ENCODE measurements around the gene MAGEB5. TPM values are rescaled to one million over a fixed set of nuclear protein-coding genes. Genes with fewer than 3 reads are reported as not detected.
"Not testable (repeated sequence)": the region's sequence is repeated elsewhere in the genome, so short reads cannot be mapped to it uniquely, and the experiment has no call there.

The MAGEB5 gene
- polyA plus RNA-seq, 1 donor from 2014 or later: not detected

- H3K27me3 ChIP-seq (ENCODE audit: insufficient read depth, low read depth, low read length): no peaks in the 10 kb centered on the region
- no peak overlapping the region for H3K27ac ChIP-seq (ENCODE audit: low read length)
- TF ChIP-seq, protein P1, sequence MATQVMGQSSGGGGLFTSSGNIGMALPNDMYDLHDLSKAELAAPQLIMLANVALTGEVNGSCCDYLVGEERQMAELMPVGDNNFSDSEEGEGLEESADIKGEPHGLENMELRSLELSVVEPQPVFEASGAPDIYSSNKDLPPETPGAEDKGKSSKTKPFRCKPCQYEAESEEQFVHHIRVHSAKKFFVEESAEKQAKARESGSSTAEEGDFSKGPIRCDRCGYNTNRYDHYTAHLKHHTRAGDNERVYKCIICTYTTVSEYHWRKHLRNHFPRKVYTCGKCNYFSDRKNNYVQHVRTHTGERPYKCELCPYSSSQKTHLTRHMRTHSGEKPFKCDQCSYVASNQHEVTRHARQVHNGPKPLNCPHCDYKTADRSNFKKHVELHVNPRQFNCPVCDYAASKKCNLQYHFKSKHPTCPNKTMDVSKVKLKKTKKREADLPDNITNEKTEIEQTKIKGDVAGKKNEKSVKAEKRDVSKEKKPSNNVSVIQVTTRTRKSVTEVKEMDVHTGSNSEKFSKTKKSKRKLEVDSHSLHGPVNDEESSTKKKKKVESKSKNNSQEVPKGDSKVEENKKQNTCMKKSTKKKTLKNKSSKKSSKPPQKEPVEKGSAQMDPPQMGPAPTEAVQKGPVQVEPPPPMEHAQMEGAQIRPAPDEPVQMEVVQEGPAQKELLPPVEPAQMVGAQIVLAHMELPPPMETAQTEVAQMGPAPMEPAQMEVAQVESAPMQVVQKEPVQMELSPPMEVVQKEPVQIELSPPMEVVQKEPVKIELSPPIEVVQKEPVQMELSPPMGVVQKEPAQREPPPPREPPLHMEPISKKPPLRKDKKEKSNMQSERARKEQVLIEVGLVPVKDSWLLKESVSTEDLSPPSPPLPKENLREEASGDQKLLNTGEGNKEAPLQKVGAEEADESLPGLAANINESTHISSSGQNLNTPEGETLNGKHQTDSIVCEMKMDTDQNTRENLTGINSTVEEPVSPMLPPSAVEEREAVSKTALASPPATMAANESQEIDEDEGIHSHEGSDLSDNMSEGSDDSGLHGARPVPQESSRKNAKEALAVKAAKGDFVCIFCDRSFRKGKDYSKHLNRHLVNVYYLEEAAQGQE (IDR thresholded peaks at IDR 0.05; ENCODE audit: borderline replicate concordance): no peak
- no peak overlapping the region for H2AFZ ChIP-seq (ENCODE audit: low read depth, low read length)
- H3K9me3 ChIP-seq (ENCODE audit: low read length): no peaks in the 10 kb centered on the region
- no peak overlapping the region for H3K4me2 ChIP-seq (ENCODE audit: low read length)
- H3K36me3 ChIP-seq (ENCODE audit: insufficient read depth, low read length): no peaks in the 10 kb centered on the region
- no peaks in the 10 kb centered on the region for H3F3A ChIP-seq (ENCODE audit: insufficient read depth, low read length, poor library complexity, severe bottlenecking)
- no peaks in the 10 kb centered on the region for H4K20me1 ChIP-seq (ENCODE audit: insufficient read depth)
- no peak overlapping the region for H3K4me3 ChIP-seq (ENCODE audit: low read length)
- H3K9ac ChIP-seq (ENCODE audit: low read length): no peak overlapping the region
- no peaks in the 10 kb centered on the region for H3K9me2 ChIP-seq (ENCODE audit: insufficient read depth, low read length)
- H3K79me2 ChIP-seq (replicated peaks; ENCODE audit: insufficient read depth, low read length): no peaks in the 10 kb centered on the region
These were observed 12.4 kb upstream of the MAGEB5 start for GRCh38 chrX:26203561-26203960.

DNA sequence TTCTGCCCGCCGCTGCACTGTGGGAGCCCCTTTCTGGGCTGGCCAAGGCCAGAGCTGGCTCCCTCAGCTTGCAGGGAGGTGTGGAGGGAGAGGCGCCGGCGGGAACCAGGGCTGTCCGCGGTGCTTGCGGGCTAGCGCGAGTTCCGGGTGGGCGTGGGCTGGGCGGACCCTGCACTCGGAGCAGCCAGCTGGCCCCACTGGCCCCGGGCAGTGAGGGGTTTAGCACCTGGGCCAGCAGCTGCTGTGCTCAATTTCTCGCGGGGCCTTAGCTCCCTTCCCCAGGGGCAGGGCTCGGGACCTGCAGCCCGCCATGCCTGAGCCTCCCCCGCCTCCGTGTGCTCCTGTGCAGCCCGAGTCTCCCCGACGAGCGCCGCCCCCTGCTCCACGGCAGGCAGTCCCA, 11.3 kb upstream of the MAGEB5 start:
- not testable (repeated sequence) for H4K20me1 ChIP-seq (ENCODE audit: insufficient read depth)

GRCh38 chrX:26208012-26208411, 8.0 kb upstream of the MAGEB5 start:
- H3K9ac ChIP-seq (ENCODE audit: low read length): no peak overlapping the region
- no peaks in the 10 kb centered on the region for H3K79me2 ChIP-seq (replicated peaks; ENCODE audit: insufficient read depth, low read length)
- no peak overlapping the region for H3K4me2 ChIP-seq (ENCODE audit: low read length)
- no peaks in the 10 kb centered on the region for H3F3A ChIP-seq (ENCODE audit: insufficient read depth, low read length, poor library complexity, severe bottlenecking)
- no peaks in the 10 kb centered on the region for H4K20me1 ChIP-seq (ENCODE audit: insufficient read depth)
- H2AFZ ChIP-seq (ENCODE audit: low read depth, low read length): no peak overlapping the region
- H3K9me2 ChIP-seq (ENCODE audit: insufficient read depth, low read length): no peaks in the 10 kb centered on the region
- H3K4me3 ChIP-seq (ENCODE audit: low read length): no peak overlapping the region
- no peaks in the 10 kb centered on the region for H3K27me3 ChIP-seq (ENCODE audit: insufficient read depth, low read depth, low read length)
- no peak overlapping the region for H3K27ac ChIP-seq (ENCODE audit: low read length)
- no peaks in the 10 kb centered on the region for H3K36me3 ChIP-seq (ENCODE audit: insufficient read depth, low read length)
- H3K9me3 ChIP-seq (ENCODE audit: low read length): no peaks in the 10 kb centered on the region
- TF ChIP-seq RAD21 (conservative IDR thresholded peaks at IDR 0.05) (no peak), MXI1 (conservative IDR thresholded peaks at IDR 0.05; ENCODE audit: poor library complexity, severe bottlenecking) (no peak)

More for the DNA sequence above, 11.3 kb upstream of the MAGEB5 start:
- H3F3A ChIP-seq (ENCODE audit: insufficient read depth, low read length, poor library complexity, severe bottlenecking); H3K9ac ChIP-seq (ENCODE audit: low read length); H3K4me3 ChIP-seq (ENCODE audit: low read length); H3K27me3 ChIP-seq (ENCODE audit: insufficient read depth, low read depth, low read length); H3K79me2 ChIP-seq (replicated peaks; ENCODE audit: insufficient read depth, low read length); H3K27ac ChIP-seq (ENCODE audit: low read length); H2AFZ ChIP-seq (ENCODE audit: low read depth, low read length); H3K9me2 ChIP-seq (ENCODE audit: insufficient read depth, low read length); H3K9me3 ChIP-seq (ENCODE audit: low read length); H3K4me2 ChIP-seq (ENCODE audit: low read length); H3K36me3 ChIP-seq (ENCODE audit: insufficient read depth, low read length): not testable (repeated sequence)

DNA sequence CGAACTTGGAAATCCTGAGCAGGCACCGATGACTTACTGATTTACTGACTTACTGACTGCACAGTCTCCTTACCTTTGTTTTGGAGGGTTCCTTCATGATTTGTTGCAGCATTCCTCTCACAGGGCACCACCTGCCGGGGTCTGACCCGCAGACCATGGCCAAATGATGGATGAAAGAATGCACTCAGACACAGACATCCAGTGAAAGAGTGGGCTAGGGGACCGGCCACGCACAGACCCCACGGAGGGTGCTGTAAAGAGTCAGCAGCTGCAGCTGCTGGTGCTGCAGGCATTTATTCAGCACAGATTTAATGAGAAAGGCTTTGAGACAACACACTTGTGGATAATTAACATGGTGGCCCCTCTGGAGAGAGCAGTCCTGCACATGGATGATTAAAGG, 3.4 kb downstream of the MAGEB5 start:
- Histone ChIP-seq H3F3A (ENCODE audit: insufficient read depth, low read length, poor library complexity, severe bottlenecking) (no peaks in the 10 kb centered on the region), H3K9me3 (ENCODE audit: low read length) (no peaks in the 10 kb centered on the region), H3K9me2 (ENCODE audit: insufficient read depth, low read length) (no peaks in the 10 kb centered on the region)

More for the DNA sequence above, 3.4 kb downstream of the MAGEB5 start:
- no peaks in the 10 kb centered on the region for H4K20me1 ChIP-seq (ENCODE audit: insufficient read depth)
- H3K79me2 ChIP-seq (replicated peaks; ENCODE audit: insufficient read depth, low read length): no peaks in the 10 kb centered on the region
- TF ChIP-seq, protein P1 (IDR thresholded peaks at IDR 0.05; ENCODE audit: borderline replicate concordance): no peak
- no peak for TF ChIP-seq SMC3 (conservative IDR thresholded peaks at IDR 0.05; ENCODE audit: poor library complexity)
- TF ChIP-seq POLR2AphosphoS5 (IDR thresholded peaks at IDR 0.05): no peak
- no peak for TF ChIP-seq RAD21 (conservative IDR thresholded peaks at IDR 0.05)
- TF ChIP-seq CTCF (IDR thresholded peaks at IDR 0.05; ENCODE audit: poor library complexity, severe bottlenecking): no peak
- no peak for TF ChIP-seq EZH2 (IDR thresholded peaks at IDR 0.05; ENCODE audit: borderline replicate concordance, insufficient read depth, low read length, poor library complexity, severe bottlenecking)
- no peak for TF ChIP-seq TAF1 (IDR thresholded peaks at IDR 0.05; ENCODE audit: low read depth)
- TF ChIP-seq EP300 (conservative IDR thresholded peaks at IDR 0.05; ENCODE audit: poor library complexity, severe bottlenecking): no peak
- TF ChIP-seq MXI1 (conservative IDR thresholded peaks at IDR 0.05; ENCODE audit: poor library complexity, severe bottlenecking): no peak
- no peak overlapping the region for H3K4me2 ChIP-seq (ENCODE audit: low read length)
- no peak overlapping the region for H3K27ac ChIP-seq (ENCODE audit: low read length)
- H3K36me3 ChIP-seq (ENCODE audit: insufficient read depth, low read length): no peaks in the 10 kb centered on the region
- no peak overlapping the region for H2AFZ ChIP-seq (ENCODE audit: low read depth, low read length)
- H3K4me3 ChIP-seq (ENCODE audit: low read length): no peak overlapping the region
- H3K9ac ChIP-seq (ENCODE audit: low read length): no peak overlapping the region
- no peaks in the 10 kb centered on the region for H3K27me3 ChIP-seq (ENCODE audit: insufficient read depth, low read depth, low read length)
